K562 (cell line): ENCODE data around the gene ATP5MG. TPM values are rescaled to one million over a fixed set of nuclear protein-coding genes. Genes with fewer than 3 reads are reported as not detected.
A peak's percentile ranks its signal among the peaks of the same experiment; 100 is the strongest.

ENCODE experiments used
- BRF1 ChIP-seq: IDR thresholded peaks from 3 replicates; pipeline ENCODE4 v1.6.1; 2011; ENCODE audit warnings: borderline replicate concordance, mild to moderate bottlenecking; ENCODE audit not compliant: insufficient read length; ENCODE audit errors: extremely low read depth
- GATA2 ChIP-seq: sonication (generic); formaldehyde crosslinking; IDR thresholded peaks from 2 replicates; pipeline ENCODE4 v1.4.0; 2020; ENCODE audit warnings: mild to moderate bottlenecking, missing genetic modification reagents
- HNRNPK ChIP-seq: fragments of 200-400 bp; formaldehyde crosslinking; IDR thresholded peaks from one replicate; pipeline ENCODE4 v1.6.1; 2018; ENCODE audit warnings: mild to moderate bottlenecking, low read depth, low read length; ENCODE audit not compliant: poor library complexity, severe bottlenecking
- NR4A1 ChIP-seq, 2 experiments: fragments of 250-450 bp in 1 of 2; fragments of 450-650 bp in 1 of 2; sonication (Bioruptor Pico) in 1 of 2; IDR thresholded peaks; 2 replicates each; pipeline versions ENCODE4 v1.4.0 to v1.6.1; 2016 to 2020; ENCODE audit warnings: mild to moderate bottlenecking in 2 of 2, missing compliant biosample characterization in 1 of 2, missing genetic modification characterization in 1 of 2, moderate library complexity in 1 of 2
- PHF8 ChIP-seq: fragments of 200-600 bp; sonication (generic); IDR thresholded peaks from 2 replicates; pipeline ENCODE4 v1.6.1; 2012; ENCODE audit warnings: mixed run types, mild to moderate bottlenecking, inconsistent platforms, low read length, moderate library complexity, borderline replicate concordance
- PHTF2 ChIP-seq: fragments of 250-450 bp; sonication (Bioruptor Pico); IDR thresholded peaks from 2 replicates; pipeline ENCODE4 v1.5.0; 2021; ENCODE audit warnings: mild to moderate bottlenecking
- RUNX1 ChIP-seq: sonication (generic); IDR thresholded peaks from 2 replicates; pipeline ENCODE4 v1.6.1; 2016; ENCODE audit warnings: antibody characterized with exemption, low read depth
- SMARCA4 ChIP-seq: fragments of 450-650 bp; IDR thresholded peaks from 2 replicates; pipeline ENCODE4 v1.6.1; 2016
- TAF9B ChIP-seq: fragments of 450-650 bp; IDR thresholded peaks from 2 replicates; pipeline ENCODE4 v1.6.1; 2018; ENCODE audit warnings: mild to moderate bottlenecking; ENCODE audit not compliant: partially characterized antibody
- ZNF232 ChIP-seq: sonication (generic); formaldehyde crosslinking; IDR thresholded peaks from 2 replicates; pipeline ENCODE4 v1.8.0; 2022; ENCODE audit warnings: mild to moderate bottlenecking, missing genetic modification reagents
- polyA plus RNA-seq, 8 experiments: library from polyadenylated mRNA; depleted of rRNA in 4 of 8; stranded (reverse) in 5 of 8; unstranded in 3 of 8; fragments of >200 nt; fragmentation: Nextera tagmentation in 2 of 8; fragmentation: Illumina TruSeq in 1 of 8; extraction: Ambion mirVana in 2 of 8; extraction: Trizol in 1 of 8; gene quantifications; 2 replicates each; pipeline versions ENCODE4 v1.2.1 to v1.2.3, GENCODE V29; 2011 to 2014; ENCODE audit warnings: inconsistent platforms in 1 of 8, missing spikeins in 1 of 8
- total RNA-seq, 7 experiments: library from RNA; depleted of rRNA in 6 of 7; stranded (reverse); fragments of >200 nt in 6 of 7; fragmentation: Illumina TruSeq in 2 of 7; extraction: Trizol in 2 of 7; gene quantifications; 2 replicates each; pipeline versions ENCODE4 v1.2.1 to v1.2.3, GENCODE V29; 2011 to 2021; ENCODE audit warnings: low replicate concordance in 1 of 7
- TF ChIP-seq, protein P1 (sequence below), 2 experiments: fragments of 450-650 bp in 1 of 2; sonication (generic) in 1 of 2; formaldehyde crosslinking in 1 of 2; IDR thresholded peaks; 2 replicates each; pipeline versions ENCODE4 v1.7.1 to v1.9.0; 2016 to 2022; ENCODE audit warnings: inconsistent platforms in 1 of 2, mild to moderate bottlenecking in 1 of 2, missing genetic modification reagents in 1 of 2
- TF ChIP-seq, protein P2 (sequence below): fragments of 250-450 bp; sonication (Bioruptor Pico); IDR thresholded peaks from 2 replicates; pipeline ENCODE4 v1.8.0; 2022; ENCODE audit warnings: inconsistent platforms

ATP5MG gene
- total and polyA plus RNA-seq, 9 of the 15 experiments (the other 6 are each of a cell fraction or from before 2014, with no cell fraction given), result 301 to 2,138 (median 434) TPM

DNA sequence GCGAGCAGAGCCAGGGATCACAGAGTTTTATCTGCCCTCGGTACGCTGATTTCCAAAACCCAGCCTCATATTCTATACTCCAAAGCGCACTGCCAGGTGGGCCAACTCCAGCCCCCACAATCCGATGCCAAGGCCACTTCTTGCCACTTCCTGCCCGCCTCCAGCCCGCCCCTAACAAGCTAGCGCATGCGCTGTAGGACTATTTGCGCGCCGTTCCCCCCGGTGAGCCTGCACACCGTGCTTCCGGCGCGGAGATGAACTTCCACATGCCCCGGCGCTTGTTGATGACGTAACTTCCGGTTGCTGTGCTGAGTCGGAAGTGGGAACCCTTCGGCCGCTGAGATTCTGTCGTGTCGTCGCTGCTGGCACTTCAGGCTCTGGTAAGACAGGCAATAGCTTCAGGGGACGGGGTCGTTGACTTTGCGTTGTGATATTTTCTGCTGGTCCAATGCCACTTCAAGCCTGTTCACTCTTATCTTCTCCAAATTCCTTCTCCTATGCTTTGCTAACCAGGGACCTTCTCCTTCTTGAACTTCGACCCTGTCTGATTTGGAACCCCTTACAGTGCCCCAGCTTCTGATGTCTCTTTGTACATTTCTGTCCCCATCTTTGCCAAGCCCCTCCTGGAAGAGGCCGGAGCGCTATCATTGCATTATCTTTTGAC lies 42.0 kb upstream of the ATP5MG start, which contains the start of gene UBE4A (continued):
- TF ChIP-seq, protein P1, sequence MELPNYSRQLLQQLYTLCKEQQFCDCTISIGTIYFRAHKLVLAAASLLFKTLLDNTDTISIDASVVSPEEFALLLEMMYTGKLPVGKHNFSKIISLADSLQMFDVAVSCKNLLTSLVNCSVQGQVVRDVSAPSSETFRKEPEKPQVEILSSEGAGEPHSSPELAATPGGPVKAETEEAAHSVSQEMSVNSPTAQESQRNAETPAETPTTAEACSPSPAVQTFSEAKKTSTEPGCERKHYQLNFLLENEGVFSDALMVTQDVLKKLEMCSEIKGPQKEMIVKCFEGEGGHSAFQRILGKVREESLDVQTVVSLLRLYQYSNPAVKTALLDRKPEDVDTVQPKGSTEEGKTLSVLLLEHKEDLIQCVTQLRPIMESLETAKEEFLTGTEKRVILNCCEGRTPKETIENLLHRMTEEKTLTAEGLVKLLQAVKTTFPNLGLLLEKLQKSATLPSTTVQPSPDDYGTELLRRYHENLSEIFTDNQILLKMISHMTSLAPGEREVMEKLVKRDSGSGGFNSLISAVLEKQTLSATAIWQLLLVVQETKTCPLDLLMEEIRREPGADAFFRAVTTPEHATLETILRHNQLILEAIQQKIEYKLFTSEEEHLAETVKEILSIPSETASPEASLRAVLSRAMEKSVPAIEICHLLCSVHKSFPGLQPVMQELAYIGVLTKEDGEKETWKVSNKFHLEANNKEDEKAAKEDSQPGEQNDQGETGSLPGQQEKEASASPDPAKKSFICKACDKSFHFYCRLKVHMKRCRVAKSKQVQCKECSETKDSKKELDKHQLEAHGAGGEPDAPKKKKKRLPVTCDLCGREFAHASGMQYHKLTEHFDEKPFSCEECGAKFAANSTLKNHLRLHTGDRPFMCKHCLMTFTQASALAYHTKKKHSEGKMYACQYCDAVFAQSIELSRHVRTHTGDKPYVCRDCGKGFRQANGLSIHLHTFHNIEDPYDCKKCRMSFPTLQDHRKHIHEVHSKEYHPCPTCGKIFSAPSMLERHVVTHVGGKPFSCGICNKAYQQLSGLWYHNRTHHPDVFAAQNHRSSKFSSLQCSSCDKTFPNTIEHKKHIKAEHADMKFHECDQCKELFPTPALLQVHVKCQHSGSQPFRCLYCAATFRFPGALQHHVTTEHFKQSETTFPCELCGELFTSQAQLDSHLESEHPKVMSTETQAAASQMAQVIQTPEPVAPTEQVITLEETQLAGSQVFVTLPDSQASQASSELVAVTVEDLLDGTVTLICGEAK (IDR thresholded peaks at IDR 0.05), result peak; percentile 99
- TF ChIP-seq, protein P1 (CRISPR knock-in tag; IDR thresholded peaks at IDR 0.05), result no peak
- peak; percentile 90; the same call in 1 of the 2 replicates for TF ChIP-seq PHF8
- TF ChIP-seq HNRNPK, result no peak
- no peak for TF ChIP-seq RUNX1
- TF ChIP-seq SMARCA4, result no peak
- peak; percentile 74 for TF ChIP-seq TAF9B
- no peak for TF ChIP-seq GATA2 (CRISPR knock-in tag)
- no peak for TF ChIP-seq NR4A1 (CRISPR knock-in tag; IDR thresholded peaks at IDR 0.05)
- 0 out of 2 replicates have a peak, but pooled peaks have one; percentile 31 for TF ChIP-seq NR4A1 (tag; IDR thresholded peaks at IDR 0.05)
- no peak for TF ChIP-seq BRF1
- no peak for TF ChIP-seq ZNF232 (CRISPR knock-in tag)
- TF ChIP-seq PHTF2, result no peak
- TF ChIP-seq, protein P2, sequence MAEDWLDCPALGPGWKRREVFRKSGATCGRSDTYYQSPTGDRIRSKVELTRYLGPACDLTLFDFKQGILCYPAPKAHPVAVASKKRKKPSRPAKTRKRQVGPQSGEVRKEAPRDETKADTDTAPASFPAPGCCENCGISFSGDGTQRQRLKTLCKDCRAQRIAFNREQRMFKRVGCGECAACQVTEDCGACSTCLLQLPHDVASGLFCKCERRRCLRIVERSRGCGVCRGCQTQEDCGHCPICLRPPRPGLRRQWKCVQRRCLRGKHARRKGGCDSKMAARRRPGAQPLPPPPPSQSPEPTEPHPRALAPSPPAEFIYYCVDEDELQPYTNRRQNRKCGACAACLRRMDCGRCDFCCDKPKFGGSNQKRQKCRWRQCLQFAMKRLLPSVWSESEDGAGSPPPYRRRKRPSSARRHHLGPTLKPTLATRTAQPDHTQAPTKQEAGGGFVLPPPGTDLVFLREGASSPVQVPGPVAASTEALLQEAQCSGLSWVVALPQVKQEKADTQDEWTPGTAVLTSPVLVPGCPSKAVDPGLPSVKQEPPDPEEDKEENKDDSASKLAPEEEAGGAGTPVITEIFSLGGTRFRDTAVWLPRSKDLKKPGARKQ, result no peak
